Stimulated activated memory B cell treated with anti-CD40 and anti-IgM and Interleukin-4, amounts not matched to agents 10 μg/mL and 1 μg/mL and 100 μg/mL, for 72 hours (primary cell): Measurements from ENCODE around the gene IL16.
"Not testable (repeated sequence)": the region's sequence is repeated elsewhere in the genome, so short reads cannot be mapped to it uniquely, and the experiment has no call there.

Experiments used
- ATAC-seq: fragments of 150-1000 bp; cut with Tn5 transposase; 2 replicates; pipeline ENCODE4 v1.10.0; 2021
- H3K27ac Mint-ChIP-seq: one replicate; pipeline ENCODE4 v1.8.0; 2022; ENCODE audit warnings: mild to moderate bottlenecking, mixed read lengths
- H3K27me3 Mint-ChIP-seq: one replicate; pipeline ENCODE4 v1.8.0; 2022; ENCODE audit warnings: mixed read lengths
- H3K36me3 Mint-ChIP-seq: one replicate; pipeline ENCODE4 v1.8.0; 2022; ENCODE audit warnings: mixed read lengths
- H3K4me1 Mint-ChIP-seq: one replicate; pipeline ENCODE4 v1.8.0; 2022; ENCODE audit warnings: mixed read lengths
- H3K4me3 Mint-ChIP-seq: one replicate; pipeline ENCODE4 v1.8.0; 2022; ENCODE audit warnings: mild to moderate bottlenecking, moderate library complexity, mixed read lengths
- H3K9me3 Mint-ChIP-seq: one replicate; pipeline ENCODE4 v1.8.0; 2022; ENCODE audit warnings: mixed read lengths

The IL16 gene

DNA sequence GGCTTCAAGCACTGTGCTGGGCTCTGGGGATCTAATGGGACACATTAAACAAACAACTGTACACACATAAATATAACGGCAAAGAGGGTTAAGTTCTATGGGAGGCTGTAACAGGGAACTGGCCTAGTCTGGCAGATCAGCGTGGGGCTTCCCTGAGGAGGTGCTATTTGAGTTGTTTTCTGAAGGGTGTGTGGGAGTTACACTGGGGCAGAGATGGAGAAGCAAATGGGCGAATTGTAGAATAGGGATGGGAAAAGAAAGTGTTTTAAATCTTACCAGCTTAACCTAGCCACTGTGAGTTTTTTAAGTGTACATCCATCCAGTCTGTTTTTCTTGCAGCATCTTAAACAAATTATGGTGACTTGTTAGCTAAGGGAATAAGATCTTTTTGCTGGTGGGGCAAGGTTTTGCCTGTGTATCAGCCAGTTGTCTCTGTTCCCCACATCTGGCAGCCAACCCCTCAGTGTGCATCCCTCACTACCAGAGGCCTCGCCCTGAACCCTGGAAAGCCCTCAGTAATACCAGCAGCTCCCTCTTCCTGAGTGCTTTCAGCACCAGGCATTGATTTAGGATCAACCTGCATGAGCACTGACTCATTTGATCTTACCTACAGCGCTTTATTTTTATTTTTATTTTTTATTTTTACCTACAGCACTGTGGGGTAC is 10.9 kb upstream of the IL16 start:
- H3K27ac Mint-ChIP-seq, result no peak overlapping the region
- peaks cover 46% of the 10 kb centered on the region for H3K27me3 Mint-ChIP-seq
- no peak for ATAC-seq
- H3K9me3 Mint-ChIP-seq, result no peaks in the 10 kb centered on the region
- no peaks in the 10 kb centered on the region for H3K36me3 Mint-ChIP-seq
- no peak overlapping the region for H3K4me3 Mint-ChIP-seq
- H3K4me1 Mint-ChIP-seq, result no peaks in the 10 kb centered on the region

DNA sequence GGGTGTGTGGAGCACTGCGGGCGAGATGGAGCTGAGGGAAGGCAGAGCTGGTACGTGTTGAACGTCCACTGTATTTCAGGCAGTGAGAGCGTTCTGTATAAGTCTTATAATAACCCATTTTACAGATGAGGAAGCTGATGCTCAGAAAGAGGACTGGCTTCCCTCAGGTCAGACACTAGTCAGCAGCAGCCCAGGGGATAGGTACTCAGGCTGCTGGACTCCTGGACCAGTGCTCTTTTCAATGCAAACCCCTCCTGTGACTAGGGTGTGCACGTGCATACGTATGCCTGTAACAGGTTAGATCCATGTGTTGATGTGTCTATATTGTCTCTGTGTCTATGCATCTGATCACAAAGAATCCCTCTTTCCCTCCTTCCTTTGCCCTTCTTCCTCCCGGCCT is 8.3 kb upstream of the IL16 start:
- Mint-ChIP-seq H3K36me3 (no peaks in the 10 kb centered on the region), H3K4me3 (no peak overlapping the region), H3K9me3 (no peaks in the 10 kb centered on the region), H3K4me1 (no peaks in the 10 kb centered on the region), H3K27me3 (peaks cover 44% of the 10 kb centered on the region), H3K27ac (no peak overlapping the region)
- ATAC-seq, result no peak

DNA sequence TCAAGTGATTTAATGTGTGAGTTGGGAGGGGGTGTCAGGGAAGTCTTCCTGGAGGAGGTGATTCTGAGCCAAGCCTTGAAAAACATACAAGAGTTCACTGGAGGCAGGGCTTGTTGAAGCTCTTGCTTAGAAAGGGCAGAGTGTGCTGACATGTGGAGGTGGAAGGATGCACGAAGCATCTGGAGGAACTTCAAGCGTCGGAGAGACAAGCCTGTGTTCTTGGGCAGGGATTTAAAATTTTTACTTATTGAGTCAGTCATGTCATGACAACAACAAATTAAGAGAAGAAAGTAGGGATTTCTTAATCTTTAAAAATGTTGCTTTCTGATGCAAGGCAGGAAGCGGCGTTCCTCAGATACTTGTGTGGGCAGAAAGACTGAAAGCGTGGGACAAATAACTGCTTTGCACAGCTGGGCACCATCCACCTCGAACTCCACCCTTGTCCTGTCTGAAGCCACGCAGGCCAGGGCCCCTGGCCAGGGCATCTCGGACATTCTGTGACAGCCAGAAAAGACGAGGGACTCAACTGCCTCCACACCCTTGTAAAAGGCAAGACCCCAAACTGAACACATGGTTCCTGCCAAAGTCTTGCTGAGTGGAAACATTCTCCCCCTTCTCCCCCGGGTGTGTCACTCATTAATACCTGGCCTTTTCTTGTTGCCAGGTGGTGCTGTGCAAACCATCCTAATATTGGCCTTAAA is 6.9 kb upstream of the IL16 start:
- H3K27me3 Mint-ChIP-seq, result peaks cover 39% of the 10 kb centered on the region
- H3K4me3 Mint-ChIP-seq, result no peak overlapping the region
- no peaks in the 10 kb centered on the region for H3K36me3 Mint-ChIP-seq
- no peak for ATAC-seq
- no peaks in the 10 kb centered on the region for H3K9me3 Mint-ChIP-seq
- H3K27ac Mint-ChIP-seq, result no peak overlapping the region
- no peaks in the 10 kb centered on the region for H3K4me1 Mint-ChIP-seq

GRCh38 chr15:81190922-81191507 is 5.7 kb upstream of the IL16 start:
- Mint-ChIP-seq H3K27me3 (peaks cover 39% of the 10 kb centered on the region), H3K27ac (no peak overlapping the region), H3K4me1 (no peaks in the 10 kb centered on the region), H3K9me3 (no peaks in the 10 kb centered on the region), H3K4me3 (no peak overlapping the region), H3K36me3 (no peaks in the 10 kb centered on the region)
- no peak for ATAC-seq

- Mint-ChIP-seq H3K4me3 (no peak overlapping the region), H3K4me1 (no peaks in the 10 kb centered on the region), H3K27me3 (peaks cover 42% of the 10 kb centered on the region), H3K27ac (no peak overlapping the region), H3K9me3 (no peaks in the 10 kb centered on the region), H3K36me3 (no peaks in the 10 kb centered on the region)
- ATAC-seq, result no peak
Observed at GRCh38 chr15:81191701-81192100, 5.0 kb upstream of the IL16 start.

GRCh38 chr15:81194723-81195122 is 2.0 kb upstream of the IL16 start:
- Mint-ChIP-seq H3K27me3 (peaks cover 59% of the 10 kb centered on the region), H3K27ac (no peak overlapping the region), H3K9me3 (no peaks in the 10 kb centered on the region), H3K4me1 (no peaks in the 10 kb centered on the region), H3K4me3 (no peak overlapping the region), H3K36me3 (no peaks in the 10 kb centered on the region)
- ATAC-seq, result no peak

DNA sequence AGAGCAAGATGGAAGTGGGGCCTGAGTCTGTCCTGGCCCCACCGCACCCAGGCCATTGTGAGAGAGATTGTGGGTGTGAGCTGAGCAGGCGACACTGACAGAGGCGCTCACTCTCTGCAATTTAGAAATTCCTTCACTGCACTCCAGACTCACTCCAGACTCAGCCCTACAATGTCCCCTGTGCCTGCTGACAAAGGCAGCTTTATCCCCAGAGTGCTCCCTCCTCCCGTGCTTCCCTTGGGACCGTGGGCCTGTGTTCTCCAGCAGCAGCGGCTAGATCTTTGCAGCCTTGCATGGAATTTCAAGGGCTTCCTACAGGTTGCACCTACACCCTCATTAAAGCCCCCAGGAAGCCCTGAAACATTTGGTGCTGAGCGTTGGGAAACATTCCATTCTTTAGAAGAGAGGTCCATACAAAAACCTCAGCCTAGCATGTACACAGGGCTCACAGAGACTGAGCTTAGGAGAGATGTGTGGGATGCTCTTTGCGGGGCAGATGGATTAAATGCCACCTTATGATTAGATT is 1.3 kb upstream of the IL16 start:
- H3K36me3 Mint-ChIP-seq, result no peaks in the 10 kb centered on the region
- no peaks in the 10 kb centered on the region for H3K4me1 Mint-ChIP-seq
- peaks cover 59% of the 10 kb centered on the region for H3K27me3 Mint-ChIP-seq
- no peak overlapping the region for H3K4me3 Mint-ChIP-seq
- H3K27ac Mint-ChIP-seq, result no peak overlapping the region
- ATAC-seq, result peak; percentile 24
- H3K9me3 Mint-ChIP-seq, result no peaks in the 10 kb centered on the region

GRCh38 chr15:81197255-81197630 is 564 bp downstream of the IL16 start:
- Mint-ChIP-seq H3K27me3 (peaks cover 46% of the 10 kb centered on the region), H3K9me3 (no peaks in the 10 kb centered on the region), H3K27ac (no peak overlapping the region), H3K4me3 (no peak overlapping the region), H3K4me1 (no peaks in the 10 kb centered on the region), H3K36me3 (no peaks in the 10 kb centered on the region)
- ATAC-seq, result no peak

DNA sequence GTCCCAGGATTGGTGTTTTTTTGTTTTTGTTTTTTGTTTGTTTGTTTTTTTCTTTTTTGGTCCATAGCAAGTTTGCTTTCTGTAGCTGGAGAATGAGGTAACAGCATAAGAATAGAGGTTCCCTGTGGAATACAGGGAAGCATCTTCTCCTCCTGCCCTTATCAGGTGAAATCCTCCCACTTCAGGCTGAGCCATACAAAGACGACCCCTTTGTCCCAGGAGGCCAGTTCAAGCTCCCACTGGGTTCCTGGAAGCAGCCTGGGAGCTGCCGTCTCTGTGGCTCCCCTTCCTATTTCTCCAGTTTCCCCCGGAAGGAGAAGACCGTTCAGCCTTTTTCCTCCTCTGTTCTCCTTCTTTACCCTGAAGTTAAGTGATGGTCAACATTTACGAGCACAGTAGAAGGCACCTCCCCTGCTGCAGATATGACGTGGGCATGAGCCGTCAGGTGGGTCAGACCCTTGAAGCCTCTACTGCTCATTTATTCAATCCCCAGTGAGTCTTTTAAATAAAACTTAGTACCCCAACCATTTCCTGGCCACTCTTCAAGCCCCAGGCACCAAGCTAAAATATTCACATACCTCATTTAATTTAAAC is 1.1 kb downstream of the IL16 start:
- ATAC-seq, result no peak
- Mint-ChIP-seq H3K9me3 (no peaks in the 10 kb centered on the region), H3K4me3 (no peak overlapping the region), H3K36me3 (no peaks in the 10 kb centered on the region), H3K4me1 (no peaks in the 10 kb centered on the region), H3K27ac (no peak overlapping the region), H3K27me3 (peaks cover 41% of the 10 kb centered on the region)

DNA sequence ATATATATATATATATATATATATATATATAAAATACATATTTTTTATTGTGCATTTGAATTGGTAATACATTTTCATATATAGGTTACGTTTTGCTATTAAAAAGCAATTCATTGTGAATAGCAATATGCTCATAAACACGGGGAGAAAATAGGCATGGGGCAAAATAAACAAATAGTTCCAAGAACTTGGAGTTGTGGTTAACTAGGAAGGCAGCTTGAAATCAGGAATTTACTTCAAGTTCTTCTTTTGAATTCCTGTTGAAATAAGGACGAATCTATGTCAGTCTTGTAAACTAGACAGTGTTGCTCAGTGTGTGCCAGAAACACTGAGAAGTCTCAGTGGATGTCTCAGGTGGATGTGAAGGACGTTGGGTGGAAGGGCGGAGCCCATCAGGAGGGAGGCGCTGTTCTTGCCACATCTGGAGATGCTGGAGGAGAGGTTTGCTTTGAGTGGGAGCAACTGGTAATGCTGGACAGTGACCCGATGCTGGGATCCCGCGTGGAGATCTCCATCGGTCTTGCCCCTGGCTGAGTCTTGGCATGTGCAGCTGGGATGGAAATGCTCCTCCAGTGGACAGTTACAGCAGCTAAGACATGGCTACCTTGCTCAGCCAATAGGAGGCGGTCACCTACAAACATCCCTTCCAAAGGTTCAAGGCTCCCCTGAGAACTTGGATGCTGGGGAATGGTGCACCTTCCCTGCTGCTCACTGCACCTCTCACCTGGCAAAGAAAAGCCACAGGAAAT is 2.5 kb downstream of the IL16 start:
- Mint-ChIP-seq H3K36me3 (no peaks in the 10 kb centered on the region), H3K27me3 (peaks cover 31% of the 10 kb centered on the region), H3K27ac (no peak overlapping the region), H3K4me1 (no peaks in the 10 kb centered on the region), H3K4me3 (no peak overlapping the region), H3K9me3 (no peaks in the 10 kb centered on the region)
- ATAC-seq, result no peak

DNA sequence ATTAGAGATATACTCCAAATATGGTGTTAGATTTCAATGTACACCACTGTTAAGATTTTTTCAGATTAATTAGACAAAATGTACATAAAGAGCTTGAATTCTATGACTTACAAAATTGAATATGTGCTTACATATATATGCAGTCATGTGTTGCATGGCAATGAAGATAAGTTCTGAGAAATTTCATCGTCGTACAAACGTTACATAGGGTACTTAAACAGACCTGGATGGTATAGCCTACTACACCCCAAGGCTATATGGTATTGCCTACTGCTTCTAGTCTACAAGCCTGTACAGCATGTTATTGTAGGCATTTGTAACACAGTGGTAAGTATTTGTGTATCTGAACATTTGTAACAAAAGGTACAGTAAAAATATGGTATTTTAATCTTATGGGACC is 9.3 kb downstream of the IL16 start:
- H3K27me3 Mint-ChIP-seq, result no peaks in the 10 kb centered on the region
- ATAC-seq, result no peak
- H3K27ac Mint-ChIP-seq, result no peak overlapping the region
- H3K4me1 Mint-ChIP-seq, result no peaks in the 10 kb centered on the region
- H3K4me3 Mint-ChIP-seq, result no peak overlapping the region
- H3K9me3 Mint-ChIP-seq, result peaks cover 7% of the 10 kb centered on the region
- no peaks in the 10 kb centered on the region for H3K36me3 Mint-ChIP-seq

- peaks cover 11% of the 10 kb centered on the region for H3K9me3 Mint-ChIP-seq
- not testable (repeated sequence) for H3K27me3 Mint-ChIP-seq, H3K4me3 Mint-ChIP-seq, H3K4me1 Mint-ChIP-seq, H3K36me3 Mint-ChIP-seq, ATAC-seq, H3K27ac Mint-ChIP-seq
Observed at GRCh38 chr15:81207987-81208386, 11.3 kb downstream of the IL16 start.

DNA sequence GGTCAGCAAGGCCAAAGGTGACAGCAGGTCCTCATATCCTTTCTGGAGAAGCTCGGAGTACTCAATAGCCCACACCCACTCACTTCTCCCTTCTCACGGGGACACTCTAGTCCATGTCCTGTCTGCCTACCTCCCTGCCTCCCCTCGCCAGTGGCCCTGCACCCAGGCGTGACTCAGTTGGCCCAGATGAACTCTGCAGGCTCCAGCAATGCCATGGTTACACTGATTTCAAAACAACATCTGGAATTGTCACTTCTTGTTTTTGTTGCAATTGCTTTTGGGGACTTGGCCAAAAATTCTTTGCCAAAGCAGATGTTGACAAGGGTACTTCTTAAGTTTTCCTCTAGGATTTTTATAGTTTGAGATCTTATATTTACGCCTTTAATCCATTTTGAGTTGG is 13.0 kb downstream of the IL16 start:
- no peaks in the 10 kb centered on the region for H3K27me3 Mint-ChIP-seq
- H3K27ac Mint-ChIP-seq, result no peak overlapping the region
- H3K4me3 Mint-ChIP-seq, result no peak overlapping the region
- H3K4me1 Mint-ChIP-seq, result no peaks in the 10 kb centered on the region
- H3K36me3 Mint-ChIP-seq, result peaks cover 6% of the 10 kb centered on the region
- H3K9me3 Mint-ChIP-seq, result peaks cover 22% of the 10 kb centered on the region
- no peak for ATAC-seq

DNA sequence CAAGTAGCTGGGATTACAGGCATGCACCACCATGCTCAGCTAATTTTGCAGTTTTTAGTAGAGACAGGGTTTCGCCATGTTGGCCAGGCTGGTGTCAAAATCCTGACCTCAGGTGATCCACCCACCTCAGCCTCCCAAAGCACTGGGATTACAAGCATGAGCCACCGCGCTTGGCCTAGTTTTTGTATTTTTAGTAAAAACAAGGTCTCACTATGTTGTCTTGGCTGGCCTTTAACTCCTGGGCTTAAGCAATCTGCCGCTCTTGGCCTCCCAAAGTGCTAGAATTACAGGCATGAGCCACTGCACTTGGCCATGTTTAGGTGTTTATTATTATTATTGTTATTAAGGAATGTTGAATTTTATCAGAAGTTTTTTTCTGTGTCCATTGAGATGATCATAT is 14.7 kb downstream of the IL16 start:
- H3K27me3 Mint-ChIP-seq, result no peaks in the 10 kb centered on the region
- ATAC-seq, result no peak
- no peaks in the 10 kb centered on the region for H3K4me1 Mint-ChIP-seq
- H3K9me3 Mint-ChIP-seq, result peaks cover 25% of the 10 kb centered on the region
- H3K36me3 Mint-ChIP-seq, result peaks cover 6% of the 10 kb centered on the region
- no peak overlapping the region for H3K27ac Mint-ChIP-seq
- no peak overlapping the region for H3K4me3 Mint-ChIP-seq

DNA sequence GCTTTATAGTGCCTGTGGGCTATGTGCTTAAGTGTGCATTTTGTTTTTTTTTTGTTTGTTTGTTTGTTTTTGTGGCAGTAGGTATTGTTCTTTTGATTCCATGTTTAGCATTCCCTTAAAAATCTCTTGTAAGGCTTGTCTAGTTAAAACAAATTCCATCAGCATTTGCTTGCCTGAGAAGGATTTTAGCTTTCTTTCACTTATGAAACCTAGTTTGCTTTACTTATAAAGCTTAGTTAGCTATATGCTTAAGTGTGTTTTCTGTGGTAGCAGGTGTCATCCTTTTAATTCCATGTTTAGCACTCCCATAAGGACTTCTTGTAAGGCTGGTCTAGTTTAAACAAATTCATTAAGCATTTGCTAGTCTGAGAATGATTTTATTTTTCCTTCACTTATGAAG is 17.3 kb downstream of the IL16 start:
- H3K27me3 Mint-ChIP-seq, result peaks cover 7% of the 10 kb centered on the region
- no peak overlapping the region for H3K4me3 Mint-ChIP-seq
- H3K4me1 Mint-ChIP-seq, result no peaks in the 10 kb centered on the region
- H3K36me3 Mint-ChIP-seq, result peaks cover 6% of the 10 kb centered on the region
- H3K9me3 Mint-ChIP-seq, result peaks cover 18% of the 10 kb centered on the region
- H3K27ac Mint-ChIP-seq, result no peak overlapping the region
- ATAC-seq, result no peak
